ENCODE measurements around the gene MIDN.

Gene MIDN

DNA sequence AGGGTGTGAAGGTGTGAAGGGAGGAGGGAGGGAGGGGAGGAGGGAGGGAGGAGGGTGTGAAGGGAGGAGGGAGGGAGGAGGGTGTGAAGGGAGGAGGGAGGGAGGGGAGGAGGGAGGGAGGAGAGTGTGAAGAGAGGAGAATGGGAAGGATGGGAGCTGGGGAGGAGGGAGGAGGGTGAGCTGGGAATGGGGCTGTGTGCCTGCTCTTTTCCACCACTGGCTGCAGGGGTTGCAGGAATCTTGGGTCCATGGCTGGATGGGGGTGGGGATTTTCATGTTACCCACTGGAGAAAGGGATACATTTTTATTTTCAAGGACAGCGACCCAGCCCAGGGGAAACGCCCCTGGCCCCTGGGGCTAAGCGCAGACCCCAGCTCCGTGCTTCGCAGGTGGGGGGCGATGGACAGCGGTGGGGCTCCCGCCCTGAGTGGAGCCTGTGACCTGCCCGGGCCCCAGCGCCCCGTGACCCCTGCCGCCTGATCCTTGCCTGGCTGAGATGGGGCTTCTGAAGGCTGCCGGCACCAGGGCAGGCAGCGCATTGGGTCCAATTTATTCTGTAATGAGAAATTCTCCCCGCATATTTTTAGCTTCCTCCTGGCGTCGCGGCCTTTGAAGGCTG is 34.3 kb downstream of the MIDN start:
- DNase-seq (ENCODE audit: low read depth in 2 of 2) = no peak

DNA sequence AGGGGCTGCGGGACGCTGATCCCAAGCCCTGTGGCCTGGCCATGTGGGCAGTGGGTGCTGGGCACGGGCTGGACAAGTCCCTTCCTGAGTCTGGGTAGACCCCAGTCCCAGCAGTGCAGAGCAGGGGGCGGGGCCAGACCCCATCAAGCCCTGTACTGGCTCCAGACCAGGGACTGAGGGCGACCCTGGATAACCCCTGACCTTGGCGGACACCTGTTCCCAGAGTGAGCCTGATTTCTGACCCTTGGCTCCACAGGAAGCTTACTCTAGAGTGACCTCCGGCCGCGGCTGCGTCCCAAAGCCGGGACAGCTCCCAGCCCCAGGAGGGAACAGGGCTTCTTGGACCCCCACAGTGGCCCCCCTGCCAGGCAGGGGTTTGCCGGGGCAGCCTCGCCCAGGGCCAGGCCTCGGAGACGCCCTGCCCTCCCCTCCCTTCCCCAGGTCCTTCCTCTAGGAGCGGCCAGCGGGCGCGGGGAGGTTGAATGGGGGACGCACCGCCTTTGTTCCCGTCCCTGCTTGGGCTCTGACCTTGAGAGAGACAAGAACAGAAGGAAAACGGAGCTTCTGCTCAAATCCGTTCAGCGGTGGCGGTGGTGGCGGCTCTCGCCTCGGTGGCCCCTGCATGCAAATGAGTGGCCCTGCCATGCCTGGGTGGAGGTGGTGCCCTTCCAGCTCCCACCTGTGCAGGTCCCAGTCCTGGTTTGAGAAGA is 35.0 kb downstream of the MIDN start:
- DNase-seq (ENCODE audit: low read depth in 2 of 2) = no peak

DNA sequence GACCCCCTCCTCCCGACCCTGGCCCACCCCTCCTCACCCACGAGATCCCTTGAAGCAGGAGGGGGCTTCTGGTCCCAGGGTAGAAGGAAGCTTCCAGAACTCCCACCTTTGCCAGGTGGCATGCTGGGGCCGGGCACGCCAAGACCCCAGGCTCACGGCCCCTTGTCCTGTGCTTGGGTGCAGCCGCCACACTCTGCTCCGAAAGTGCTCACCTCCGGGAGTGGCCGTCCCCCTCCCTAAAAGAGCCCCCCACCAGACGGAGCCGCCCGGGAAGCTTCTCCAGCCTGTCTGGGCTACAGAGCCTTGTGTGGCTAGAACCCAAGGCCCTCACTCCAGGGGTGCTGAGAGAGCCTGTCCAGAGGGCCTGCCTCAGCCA is 35.5 kb downstream of the MIDN start:
- no peak for DNase-seq (ENCODE audit: low read depth in 2 of 2)

DNA sequence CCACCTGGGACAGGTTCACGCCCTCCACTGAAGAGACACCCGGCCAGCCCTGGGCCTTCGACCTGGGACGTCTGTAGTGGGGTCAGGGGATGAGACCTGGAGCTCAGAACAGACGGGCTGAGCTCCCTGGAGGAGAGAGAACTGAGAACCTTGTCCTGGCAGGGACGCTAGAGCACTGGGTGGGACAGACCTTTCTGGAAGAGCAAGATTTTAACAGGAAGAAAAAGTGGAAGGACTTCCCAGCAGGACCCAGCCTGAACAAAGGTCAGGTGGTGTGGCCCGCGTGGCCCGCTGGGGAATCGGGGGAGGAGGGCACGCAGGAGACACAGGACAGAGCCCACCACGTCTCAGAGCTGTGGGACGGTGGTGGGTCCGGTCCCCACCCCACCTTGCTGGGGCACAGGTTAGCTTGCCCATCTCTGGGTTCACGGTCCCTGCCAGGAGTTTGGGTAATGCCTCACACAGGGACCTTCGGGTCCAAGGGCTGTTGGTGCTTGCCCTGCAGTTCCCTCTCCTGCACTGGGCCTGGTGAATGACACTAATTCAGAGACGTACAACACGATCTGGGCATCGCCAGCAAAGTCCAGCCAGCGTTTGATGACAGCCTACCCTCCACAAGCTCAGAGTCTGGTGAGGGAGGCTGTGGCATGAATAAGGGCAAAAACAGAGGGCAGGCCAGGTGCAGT is 36.1 kb downstream of the MIDN start:
- DNase-seq (ENCODE audit: low read depth in 2 of 2) = no peak

DNA sequence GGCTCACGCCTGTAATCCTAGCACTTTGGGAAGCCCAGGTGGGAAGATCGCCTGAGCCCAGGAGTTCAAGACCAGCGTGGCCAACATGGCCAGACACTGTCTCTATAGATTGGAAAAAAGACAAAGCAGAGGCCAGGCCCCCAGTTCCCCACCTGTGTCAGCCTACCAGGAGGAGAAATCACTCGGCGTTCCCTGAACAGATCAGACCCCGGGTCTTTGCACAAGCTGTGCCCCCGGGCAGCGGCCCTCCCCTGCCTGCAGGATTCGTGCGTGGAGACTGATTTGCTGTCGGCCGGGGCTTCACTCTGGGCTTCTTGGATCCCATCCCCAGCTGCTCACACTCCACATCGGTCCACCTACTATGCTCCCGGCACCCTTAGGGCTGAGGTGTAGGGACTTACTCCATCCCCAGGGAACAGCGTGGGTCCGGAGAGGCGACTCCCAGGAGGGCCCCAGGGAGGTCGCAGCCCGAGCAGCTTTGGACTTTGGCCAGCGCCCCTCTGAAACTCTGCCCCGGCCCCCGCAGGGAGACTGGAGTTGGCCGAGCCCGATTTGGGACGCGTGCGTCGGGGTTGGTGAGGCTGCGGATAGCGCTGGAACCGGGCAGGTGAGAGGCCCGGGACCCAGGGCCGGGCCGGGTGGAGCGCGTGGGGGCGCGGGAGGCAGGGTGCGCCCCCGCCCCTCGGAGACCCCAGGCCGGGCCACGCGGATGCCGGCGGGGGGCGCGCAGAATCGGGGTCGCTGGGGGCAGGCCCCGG is 36.8 kb downstream of the MIDN start:
- DNase-seq (ENCODE audit: low read depth in 2 of 2) = no peak

DNA sequence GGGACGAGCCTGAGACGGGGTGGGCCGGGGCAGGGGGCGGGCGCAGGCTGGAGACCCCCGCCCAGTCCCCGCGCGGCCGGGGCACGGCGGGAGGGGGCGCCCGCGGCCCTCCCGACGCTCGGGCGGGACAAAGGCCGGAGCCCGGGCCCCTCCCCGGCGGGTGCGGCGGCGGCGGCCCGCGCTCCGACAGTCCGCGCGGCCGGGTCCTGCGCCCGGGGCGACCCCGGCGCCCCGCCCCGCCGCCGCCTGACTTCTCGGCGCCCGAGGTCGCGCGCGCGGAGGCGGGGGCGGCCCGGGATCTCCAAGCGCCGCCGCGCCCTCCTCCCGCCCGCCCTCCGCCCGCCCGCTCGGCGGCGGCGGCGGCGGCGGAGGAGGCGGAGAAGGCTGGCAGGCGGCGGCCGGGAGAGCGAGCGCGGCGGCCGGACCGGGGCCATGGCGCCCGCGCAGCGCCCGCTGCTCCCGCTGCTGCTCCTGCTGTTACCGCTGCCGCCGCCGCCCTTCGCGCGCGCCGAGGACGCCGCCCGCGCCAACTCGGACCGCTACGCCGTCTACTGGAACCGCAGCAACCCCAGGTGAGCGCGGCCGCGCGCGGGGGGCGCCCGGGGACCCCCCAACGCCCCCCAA is 37.5 kb downstream of the MIDN start, which contains the start of gene EFNA2:
EFNA2 (plus strand) TSS at position 137 of the 624 bp plus-strand sequence; CDS start at position 433, 296 bp downstream.
- no peak for DNase-seq (ENCODE audit: low read depth in 2 of 2)

DNA sequence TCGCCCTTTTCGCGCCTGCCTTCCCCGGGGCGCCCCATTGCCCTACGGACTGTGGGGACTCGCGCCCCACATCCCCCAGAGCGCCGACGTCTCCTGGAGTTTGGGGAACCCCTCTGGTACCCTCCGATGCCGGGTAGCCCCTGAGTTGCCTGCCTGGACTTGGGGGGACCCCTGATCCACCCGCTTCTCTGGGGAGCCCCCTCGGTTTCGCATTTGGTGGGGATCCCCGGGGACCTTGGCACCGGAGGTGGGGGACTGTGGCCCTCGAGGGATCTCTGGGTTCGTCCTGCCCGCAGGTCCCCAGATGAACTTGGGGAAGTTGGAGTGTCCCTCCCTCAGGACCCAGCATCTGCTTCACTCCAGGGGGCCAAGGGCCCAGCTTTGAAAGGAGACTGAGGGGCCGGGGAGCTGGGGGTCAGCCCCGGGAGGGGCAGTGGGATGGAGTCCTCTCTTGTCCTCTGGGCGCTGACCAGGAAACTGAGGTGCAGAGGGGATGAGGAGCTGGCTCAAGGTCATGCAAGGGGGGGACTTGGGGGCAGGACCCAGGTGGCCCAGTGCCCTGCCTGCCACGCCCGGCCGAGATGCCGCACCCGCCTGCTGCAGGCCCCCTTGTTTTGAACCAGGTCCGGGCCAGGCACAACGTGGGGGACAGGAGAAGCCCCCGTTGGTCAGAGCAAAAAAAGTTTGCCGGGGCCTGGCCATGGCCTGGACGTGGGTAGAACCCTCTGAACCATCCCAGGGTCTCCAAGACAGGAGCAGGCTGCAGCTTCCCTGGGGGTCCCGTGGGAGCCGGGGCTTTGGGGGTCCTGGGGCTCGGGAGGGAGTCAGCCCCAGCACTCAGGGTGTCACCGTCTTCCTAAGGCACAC is 38.3 kb downstream of the MIDN start:
- DNase-seq (ENCODE audit: low read depth in 2 of 2) = no peak

DNA sequence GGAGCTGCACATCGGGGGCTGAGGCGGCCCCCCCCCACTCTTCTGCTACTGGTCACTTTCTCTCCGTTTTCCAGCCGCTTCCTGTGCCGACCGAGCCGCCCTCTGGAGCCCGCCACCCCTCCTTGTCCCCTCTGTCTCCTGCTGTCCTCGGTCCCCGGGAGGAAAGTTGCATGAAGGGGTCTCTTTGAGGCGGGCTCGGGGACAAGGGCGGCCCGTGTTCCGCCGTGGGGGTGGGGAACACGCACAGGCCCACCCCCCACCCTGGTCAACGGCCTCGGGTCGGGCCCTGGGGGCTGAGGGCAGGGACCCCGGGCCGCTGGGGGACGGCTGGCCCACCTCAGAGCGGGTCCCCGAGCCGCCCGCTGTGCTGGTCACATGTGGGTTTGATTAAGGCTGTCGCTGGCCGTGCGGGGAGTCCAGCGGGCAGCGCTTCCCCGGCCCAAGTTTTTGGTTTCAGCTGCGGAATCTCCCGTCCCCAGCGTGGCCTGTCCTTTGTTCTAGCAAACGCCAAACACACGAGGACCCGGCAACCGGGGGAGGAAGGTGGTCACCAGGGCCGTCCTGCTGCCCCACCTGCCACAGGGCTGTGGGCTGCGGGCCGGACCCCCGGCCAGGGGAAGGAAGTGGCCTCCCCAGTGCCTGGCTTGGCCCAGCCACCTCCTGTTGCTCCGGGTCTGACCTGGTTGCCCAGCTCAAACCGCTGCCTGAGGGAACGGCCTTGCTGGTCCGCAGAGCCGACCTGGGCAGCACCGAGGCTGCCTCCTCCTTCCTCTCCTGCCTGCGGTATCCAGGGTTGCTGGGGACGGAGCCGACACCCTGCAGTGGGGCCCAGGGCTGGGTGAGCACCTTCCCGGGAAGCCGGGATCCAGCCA is 39.2 kb downstream of the MIDN start:
- DNase-seq (ENCODE audit: low read depth in 2 of 2) = no peak

DNA sequence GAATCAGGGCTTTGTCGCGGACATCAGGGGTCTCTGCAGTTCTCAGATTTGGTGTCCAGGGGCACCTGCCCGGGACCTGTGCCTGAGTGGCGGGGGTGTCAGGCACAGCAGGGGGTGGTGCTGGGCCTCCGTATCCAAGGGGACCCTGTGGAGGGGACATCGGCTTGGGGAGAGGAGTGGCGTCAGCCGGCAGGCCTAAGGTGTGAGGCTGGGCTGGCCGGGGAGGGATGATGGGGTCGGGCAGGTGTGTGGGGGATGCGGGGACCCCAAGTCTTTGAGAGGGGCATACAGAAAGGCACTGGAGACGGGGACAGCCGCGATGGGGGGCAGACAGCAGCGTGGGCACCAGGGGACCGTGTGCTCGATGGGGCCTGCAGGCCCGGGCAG is 39.8 kb downstream of the MIDN start:
- no peak for DNase-seq (ENCODE audit: low read depth in 2 of 2)

DNA sequence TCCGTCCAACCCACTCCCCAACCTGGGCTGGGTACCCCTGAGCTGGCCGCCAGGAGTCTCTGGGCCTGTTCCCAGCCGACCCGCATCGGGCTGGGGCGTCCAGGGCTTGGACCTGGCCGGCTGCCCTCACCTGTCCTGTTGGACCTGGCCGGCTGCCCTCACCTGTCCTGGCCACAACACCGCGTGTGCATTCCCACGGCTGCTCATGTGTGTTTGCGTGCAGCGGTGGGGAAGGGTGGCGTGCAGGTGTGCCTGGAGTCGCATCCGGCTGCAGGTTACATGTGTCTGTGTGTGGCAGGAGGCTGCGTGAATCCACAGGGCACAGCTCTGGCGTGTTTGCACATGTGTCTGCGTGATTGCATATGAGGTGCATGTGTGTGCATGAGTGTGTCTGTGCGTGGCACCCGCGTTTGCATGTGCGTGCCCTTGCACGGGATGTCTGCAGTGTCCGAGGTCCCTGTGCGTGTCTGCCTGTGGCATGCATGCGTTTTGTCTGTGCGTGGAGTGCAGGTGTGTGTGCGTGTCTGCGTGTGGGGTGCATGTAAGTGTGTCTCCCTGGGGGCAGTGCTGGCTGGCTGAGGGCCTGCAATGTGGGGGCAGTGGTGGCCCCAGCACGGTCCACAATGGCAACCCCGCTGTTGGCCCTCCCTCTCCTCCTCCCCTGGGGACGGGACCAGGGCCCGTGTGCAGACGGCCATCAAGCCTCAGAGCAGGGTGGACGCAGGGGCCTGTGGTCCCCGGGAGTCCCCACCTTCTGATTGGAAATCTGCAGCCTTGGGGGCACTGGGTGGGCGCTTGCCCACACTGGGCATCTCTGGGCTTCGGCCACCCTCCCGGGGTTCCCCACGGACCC is 40.7 kb downstream of the MIDN start:
- no peak for DNase-seq (ENCODE audit: low read depth in 2 of 2)

DNA sequence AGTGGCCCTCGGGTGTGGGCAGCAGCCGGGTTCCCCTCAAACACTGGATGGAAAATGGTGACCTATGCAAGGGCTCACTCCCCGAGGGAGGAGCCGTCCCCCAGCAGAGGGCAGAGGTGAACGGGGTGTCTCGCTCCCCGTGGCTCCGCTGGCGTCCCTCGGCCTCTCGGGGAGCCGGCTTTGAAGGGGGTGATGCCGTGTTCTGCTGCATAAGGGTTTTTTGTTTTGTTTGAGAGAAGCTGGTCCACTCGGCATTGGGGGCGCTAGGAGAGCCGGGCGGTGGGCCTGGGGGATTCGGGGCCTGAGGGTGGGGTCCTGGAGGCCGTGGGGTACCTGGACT is 41.3 kb downstream of the MIDN start:
- no peak for DNase-seq (ENCODE audit: low read depth in 2 of 2)

DNA sequence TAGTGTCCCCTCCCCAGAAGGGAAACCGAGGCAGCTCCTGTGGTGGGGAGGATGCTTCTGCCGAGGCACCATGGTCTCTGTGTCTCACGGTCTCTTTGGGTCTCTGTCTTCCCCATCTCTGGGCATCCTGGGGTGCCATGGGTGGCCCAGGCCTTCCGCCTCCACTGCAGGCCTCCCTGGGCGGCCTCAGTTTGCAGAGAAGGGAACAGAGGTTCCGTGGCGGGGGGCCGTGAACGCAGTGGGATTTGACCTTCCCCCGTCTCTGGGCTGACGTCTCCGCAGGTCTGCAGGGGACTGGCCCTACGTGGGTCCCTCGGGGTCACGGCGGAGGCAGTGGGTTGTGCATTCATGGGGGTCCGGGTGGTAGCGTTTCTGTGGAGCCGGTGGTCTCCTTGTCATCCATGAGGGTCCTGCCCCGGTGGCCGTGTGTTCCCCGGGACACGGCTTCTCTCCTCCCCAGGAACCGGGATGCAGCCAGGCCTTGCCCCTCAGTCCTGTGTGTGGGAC is 41.9 kb downstream of the MIDN start:
- no peak for DNase-seq (ENCODE audit: low read depth in 2 of 2)

DNA sequence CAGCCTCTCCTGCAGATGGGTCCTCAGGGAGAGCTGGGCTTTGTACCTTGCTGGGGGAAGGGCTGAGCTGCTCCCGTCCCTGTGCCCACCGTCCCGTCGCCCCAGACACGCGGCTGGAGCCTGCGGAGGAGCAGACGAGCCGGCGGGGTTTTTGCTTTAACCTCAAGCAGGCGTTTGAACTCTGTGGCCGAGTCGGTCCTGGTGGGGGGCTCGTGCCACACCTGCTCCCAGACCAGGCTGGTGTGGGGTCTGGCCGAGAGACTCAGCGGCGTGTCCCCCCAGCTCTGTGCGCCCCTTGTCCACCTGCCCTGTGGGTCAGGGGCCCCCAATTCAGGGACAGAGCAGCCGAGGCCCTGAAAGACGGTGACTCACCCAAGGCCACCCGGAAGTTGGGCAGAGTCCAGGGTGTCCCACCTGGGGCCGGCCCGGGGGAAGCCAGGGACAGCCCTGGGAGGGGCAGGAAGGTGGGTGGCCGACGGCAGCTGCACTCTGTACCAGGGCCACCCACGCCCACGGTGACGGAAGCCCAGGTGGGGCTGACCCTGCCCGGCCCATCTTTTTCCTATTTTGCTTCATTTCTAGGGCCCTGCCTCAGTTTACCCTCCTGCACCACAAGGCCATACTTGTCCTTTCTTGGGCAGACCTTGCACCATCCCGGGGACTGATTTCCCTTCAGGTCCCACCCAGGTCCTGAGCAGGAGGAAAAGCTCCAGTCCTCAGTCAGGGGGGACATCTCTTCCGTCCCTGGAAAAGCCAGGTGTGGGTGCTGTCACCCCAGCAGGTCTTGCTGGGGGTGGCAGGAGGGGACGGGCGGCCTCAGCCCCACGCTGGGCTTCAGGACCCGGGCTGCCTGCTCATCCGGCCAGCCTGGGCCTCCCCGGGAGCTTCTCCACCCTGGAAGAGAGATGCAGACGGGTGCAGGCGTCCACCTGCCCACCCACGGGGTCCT is 42.6 kb downstream of the MIDN start:
- no peak for DNase-seq (ENCODE audit: low read depth in 2 of 2)

DNA sequence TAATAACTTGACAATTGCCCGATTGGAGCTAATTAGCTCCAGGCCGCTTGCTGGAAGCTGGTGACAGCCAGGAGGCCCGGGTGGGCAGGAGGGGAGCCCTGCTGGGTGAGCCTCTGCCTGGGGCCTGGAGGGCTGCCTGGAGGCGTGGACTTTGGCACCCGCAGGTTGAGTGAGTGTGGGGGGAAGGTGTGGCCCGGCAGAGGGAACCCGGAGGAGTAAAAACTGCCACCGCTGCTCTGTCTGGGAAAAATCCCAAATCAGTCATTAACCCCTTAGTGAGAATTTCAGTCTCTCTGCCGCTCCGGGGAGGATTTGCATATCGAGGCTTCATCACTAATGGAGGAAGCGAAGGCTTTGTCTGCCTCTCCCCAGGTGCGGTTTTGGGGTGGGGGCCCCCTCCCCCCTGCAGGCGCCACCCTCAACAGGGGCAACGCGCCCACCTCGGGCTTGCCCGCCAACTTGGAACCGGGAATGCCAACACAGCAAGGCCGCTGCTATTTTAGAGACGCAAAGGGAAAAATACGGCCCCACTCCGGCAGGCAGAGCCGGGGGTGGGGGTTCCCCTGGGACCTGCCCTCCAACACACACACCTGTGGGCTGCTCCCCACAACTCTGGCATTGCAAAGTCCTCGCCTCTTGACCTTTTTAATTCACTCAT is 43.5 kb downstream of the MIDN start:
- no peak for DNase-seq (ENCODE audit: low read depth in 2 of 2)

DNA sequence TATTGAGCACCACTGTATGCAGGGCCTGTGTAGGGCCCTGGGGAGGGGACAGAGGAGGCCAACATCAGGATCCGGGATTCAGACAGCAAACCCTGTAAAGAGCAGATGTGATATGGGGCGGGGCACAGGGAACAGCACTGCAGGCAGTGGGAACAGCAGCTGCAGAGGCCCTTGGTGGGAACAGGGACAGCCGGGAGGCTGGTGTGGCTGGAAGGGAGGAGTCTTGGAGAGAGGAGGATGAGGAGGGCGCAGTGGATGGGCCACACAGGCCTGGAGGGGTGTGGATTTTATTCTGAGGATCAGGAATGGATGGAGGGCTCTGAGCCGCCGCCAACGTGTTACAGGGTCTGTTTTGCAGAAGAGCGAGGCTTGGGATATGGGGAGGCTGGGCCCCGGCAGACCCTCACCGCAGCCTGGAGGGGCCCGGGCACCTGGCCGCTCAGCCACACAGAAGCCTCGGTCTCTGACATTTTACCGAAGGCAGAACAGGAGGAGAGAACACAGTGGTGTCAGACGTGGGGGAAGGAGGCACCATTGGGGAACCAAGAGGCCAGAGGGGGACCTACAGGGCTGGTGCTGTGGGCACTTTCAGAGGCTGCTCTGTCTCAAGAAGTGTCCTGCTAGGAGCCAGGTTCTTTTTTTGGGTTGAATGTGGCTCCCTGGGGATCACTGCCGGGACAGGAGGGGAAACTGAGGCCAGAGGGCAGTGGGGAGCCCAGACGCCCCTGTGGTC is 44.2 kb downstream of the MIDN start:
- DNase-seq (ENCODE audit: low read depth in 2 of 2) = no peak

DNA sequence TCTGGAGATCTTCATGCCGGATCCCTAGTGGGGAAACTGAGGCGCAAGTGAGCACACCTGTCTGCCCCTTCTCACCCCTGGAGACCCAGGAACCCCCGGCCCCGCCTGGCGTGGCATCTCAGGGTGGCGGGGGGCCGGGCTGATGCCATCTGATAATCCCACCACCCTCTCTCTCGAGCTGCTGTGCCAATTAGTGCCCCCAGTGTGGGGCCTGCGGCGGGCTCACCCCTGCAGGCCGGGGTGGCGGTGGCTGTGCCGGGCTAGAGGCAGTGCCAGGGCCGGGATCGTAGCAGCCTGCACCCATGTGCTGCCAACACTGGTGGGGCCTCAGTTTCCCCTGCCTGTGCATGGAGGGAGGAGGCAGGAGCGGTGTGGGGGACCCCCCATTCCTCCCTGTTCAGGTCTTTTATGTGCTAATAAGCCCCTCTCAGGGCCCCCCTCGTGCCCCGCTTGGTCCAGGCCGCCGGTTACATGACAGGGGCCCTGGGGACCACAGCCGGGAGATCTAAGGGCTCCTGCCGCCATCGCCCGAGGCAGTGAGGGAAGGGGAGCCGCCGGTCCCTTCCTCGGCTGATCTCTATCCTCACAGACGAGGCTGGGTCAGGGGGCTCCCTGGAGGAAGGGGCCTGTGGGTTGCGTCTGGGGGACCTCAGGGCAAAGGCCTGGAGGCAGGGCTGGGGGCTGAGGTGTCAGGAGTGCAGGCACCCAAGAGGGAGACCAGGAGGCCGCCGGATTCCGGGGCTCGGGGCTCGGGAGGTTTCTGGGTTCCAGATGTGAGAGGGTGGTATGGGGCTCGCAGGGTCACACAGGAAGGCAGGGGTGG is 45.6 kb downstream of the MIDN start:
- DNase-seq (ENCODE audit: low read depth in 2 of 2) = no peak
